Mononuclear cell (primary cell): ENCODE measurements around the gene TMPRSS3. TPM values are rescaled to one million over a fixed set of nuclear protein-coding genes. Genes with fewer than 3 reads are reported as not detected.

Experiments used
- H3K27me3 ChIP-seq: 2 replicates; pipeline ENCODE4 v1.6.0; 2011; ENCODE audit warnings: low read length, control low read depth; ENCODE audit not compliant: insufficient read depth
- H3K4me1 ChIP-seq: 2 replicates; pipeline ENCODE4 v1.5.1; 2011; ENCODE audit warnings: mild to moderate bottlenecking, low read length, control low read depth; ENCODE audit not compliant: insufficient read depth
- H3K4me3 ChIP-seq: 2 replicates; pipeline ENCODE4 v1.5.1; 2011; ENCODE audit warnings: mild to moderate bottlenecking, low read length, moderate library complexity
- H3K9me3 ChIP-seq: 2 replicates; pipeline ENCODE4 v1.5.1; 2011; ENCODE audit warnings: low read depth, mild to moderate bottlenecking, control low read depth, low read length
- total RNA-seq: library from RNA; depleted of rRNA; stranded (reverse); fragments of >200 nt; gene quantifications from one replicate; pipeline ENCODE4 v1.2.3, GENCODE V29; 2012

TMPRSS3 gene
- total RNA-seq, 1 donor, result 0.42 TPM

DNA sequence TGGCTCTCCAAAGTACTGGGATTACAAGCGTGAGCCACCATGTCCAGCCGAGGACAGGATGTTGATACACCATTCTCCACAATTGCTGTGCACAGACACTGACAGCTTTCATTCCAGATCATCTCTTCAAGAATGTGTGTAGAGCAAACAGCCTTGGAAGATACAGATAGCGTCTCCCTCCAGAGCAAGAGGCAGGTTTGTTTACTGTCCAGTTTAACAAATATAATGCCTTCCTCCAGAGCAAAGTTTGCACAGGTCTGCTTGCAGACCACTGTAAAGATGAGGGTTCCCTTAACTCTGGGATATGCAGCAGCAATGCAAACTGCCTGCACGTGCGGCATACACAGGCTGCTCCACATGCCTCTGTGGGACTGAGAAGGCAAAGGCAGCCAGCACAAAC, 4.6 kb downstream of the TMPRSS3 start:
- H3K4me3 ChIP-seq, result no peak overlapping the region
- H3K4me1 ChIP-seq, result peaks cover 31% of the 10 kb centered on the region
- no peaks in the 10 kb centered on the region for H3K27me3 ChIP-seq
- no peaks in the 10 kb centered on the region for H3K9me3 ChIP-seq

DNA sequence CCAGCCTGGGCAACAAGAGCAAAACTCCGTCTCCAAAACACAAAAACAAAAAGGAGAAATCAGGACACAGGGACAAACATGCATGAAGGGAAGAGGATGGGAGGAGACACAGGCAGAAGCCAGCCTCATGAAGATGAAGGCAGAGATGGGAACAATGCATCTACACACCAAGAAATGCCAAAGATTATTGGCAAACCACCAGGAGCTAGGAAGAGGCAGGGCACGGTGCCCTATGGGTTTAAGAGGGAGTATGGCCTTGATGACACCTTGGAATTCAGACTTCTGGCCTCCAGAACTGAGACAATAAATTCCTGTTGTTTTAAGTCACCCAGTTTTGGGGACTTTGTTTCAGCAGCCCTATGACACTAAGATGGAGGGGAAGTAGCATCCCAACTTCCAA, 5.2 kb downstream of the TMPRSS3 start:
- Histone ChIP-seq H3K9me3 (no peaks in the 10 kb centered on the region), H3K27me3 (no peaks in the 10 kb centered on the region), H3K4me1 (peaks cover 31% of the 10 kb centered on the region), H3K4me3 (no peak overlapping the region)

DNA sequence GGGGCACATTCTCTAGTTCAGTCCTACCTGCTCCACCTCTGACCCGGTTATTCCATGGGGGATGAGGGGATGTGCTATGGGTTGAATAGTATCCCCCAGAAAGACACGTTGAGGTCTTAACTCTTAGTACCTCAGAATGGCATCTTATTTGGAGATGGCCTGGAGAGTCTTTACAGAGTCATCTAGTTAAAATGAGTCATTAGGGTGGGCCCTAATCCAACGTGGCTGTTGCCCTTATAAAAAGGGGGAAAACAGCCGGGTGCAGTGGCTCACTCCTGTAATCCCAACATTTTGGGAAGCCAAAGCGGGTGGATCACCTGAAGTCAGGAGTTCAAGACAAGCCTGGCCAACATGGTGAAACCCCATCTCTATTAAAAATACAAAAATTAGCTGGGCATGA, 5.7 kb downstream of the TMPRSS3 start:
- H3K4me3 ChIP-seq, result no peak overlapping the region
- H3K9me3 ChIP-seq, result no peaks in the 10 kb centered on the region
- H3K4me1 ChIP-seq, result peaks cover 34% of the 10 kb centered on the region
- no peaks in the 10 kb centered on the region for H3K27me3 ChIP-seq

- H3K9me3 ChIP-seq, result no peaks in the 10 kb centered on the region
- peaks cover 36% of the 10 kb centered on the region for H3K4me1 ChIP-seq
- no peaks in the 10 kb centered on the region for H3K27me3 ChIP-seq
- no peak overlapping the region for H3K4me3 ChIP-seq
Measured at GRCh38 chr21:42389449-42389835, 6.4 kb downstream of the TMPRSS3 start.

- no peaks in the 10 kb centered on the region for H3K9me3 ChIP-seq
- no peaks in the 10 kb centered on the region for H3K27me3 ChIP-seq
- H3K4me3 ChIP-seq, result no peak overlapping the region
- peaks cover 36% of the 10 kb centered on the region for H3K4me1 ChIP-seq
Measured at GRCh38 chr21:42388740-42389448, 7.0 kb downstream of the TMPRSS3 start.

DNA sequence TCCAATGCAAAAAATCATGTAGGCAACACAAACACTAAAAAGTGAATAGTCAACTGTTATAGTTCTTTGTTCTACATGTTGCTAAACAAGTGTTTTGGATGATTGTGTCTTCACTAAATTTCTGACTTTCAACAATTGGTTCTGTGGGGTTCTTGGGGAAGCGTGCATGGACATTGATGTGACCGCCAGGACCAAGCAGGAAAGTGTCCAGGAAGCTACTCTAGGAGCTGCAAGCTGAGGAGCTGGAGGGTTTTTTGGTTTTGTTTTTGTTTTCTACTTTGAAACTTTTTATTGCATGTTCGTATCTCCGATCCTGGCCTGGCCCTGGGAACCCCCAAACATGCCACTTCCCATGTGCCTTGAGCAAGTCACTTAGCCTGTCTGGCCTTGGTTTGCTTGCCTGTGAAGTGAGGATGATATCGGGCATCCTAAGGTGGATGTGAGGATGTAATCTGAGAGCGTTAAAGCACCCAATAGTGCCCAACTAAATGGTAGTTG, 8.0 kb downstream of the TMPRSS3 start:
- peaks cover 33% of the 10 kb centered on the region for H3K4me1 ChIP-seq
- H3K27me3 ChIP-seq, result no peaks in the 10 kb centered on the region
- no peak overlapping the region for H3K4me3 ChIP-seq
- no peaks in the 10 kb centered on the region for H3K9me3 ChIP-seq

DNA sequence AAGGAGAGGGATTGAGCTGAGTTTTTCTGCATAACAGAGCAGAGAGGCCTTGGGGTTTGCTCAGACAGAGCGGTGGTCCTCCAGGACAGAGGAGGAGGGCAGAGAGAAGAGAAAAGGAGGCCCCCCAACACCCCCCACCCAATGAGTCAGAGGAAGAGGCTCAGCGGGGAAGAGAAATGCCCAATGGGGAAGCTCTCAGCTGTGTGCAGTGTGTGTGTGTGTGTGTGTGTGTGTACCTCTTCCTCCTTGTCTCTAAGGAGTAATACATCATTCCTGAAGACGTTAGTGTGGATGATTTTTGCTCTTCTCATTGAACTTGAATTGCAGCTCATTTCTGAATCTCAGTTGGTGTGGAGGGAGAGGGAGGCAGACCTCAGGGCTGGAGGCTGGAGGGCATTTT, 8.7 kb downstream of the TMPRSS3 start:
- Histone ChIP-seq H3K9me3 (no peaks in the 10 kb centered on the region), H3K27me3 (no peaks in the 10 kb centered on the region), H3K4me3 (no peak overlapping the region), H3K4me1 (peaks cover 29% of the 10 kb centered on the region)

DNA sequence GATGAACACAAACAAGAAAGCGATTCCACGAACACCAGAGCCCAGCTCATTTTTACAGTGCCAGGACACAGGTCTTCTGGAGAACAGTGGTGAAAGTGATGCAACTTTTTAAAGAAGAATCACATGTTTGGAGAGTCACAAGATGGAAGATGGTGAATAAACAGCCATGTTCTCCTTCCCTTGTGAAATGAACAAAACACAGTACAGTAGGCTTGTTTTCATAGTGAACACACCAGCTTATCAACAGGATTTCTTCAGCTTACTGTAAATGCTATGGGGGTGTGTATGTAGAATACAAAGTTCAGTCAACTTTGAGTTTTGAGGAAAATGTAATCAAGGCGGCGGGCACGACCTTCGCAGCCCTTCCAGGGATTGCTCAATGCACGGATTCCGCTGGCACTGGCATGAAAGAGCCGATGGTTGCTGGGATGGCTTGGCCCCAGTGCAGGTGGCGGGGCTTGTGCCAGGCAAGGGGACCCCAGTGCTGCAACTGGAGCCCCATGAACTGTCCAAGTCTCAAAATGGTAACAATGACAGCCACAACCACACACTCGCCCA, 9.7 kb downstream of the TMPRSS3 start:
- Histone ChIP-seq H3K4me1 (peaks cover 29% of the 10 kb centered on the region), H3K9me3 (no peaks in the 10 kb centered on the region), H3K4me3 (no peak overlapping the region), H3K27me3 (no peaks in the 10 kb centered on the region)

DNA sequence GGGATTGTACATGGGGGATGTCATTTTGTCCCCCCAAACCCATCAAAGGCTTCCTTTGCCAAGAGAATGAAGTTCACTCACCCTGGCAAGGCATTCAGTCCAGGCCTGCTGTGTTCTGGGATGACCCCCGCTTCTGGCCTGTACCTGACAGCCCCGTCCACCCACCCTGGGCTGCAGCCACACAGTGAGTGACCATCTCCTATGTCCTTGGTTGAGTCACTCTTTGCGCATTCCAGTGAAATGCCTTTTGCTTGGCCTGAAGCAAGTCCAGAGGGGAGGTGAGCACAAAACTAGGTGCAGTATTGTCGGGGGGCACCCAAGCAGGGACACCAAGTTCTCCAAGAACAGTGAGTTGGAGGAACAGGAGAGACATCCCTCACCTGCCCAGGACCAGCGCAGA, 10.2 kb downstream of the TMPRSS3 start:
- Histone ChIP-seq H3K9me3 (no peaks in the 10 kb centered on the region), H3K4me3 (no peak overlapping the region), H3K27me3 (no peaks in the 10 kb centered on the region), H3K4me1 (peaks cover 29% of the 10 kb centered on the region)

DNA sequence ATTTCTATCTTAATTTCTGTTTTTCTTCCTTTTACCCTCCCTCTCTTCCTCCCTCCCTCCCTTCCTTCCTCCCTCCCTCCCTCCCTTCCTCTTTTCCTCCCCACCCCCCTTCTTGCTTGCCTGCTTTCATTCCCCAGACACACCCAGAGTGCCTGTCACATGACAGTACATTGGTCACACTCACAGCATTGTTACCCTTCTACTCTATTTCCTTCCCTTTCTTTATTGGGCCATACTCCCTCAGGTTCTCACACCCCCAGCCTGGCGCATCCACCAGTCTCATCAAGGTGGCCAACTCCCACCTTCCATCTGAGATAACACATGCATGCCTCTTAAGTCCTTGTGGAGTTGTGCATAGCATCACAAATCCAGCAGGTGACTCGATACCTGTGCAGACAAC, 10.9 kb downstream of the TMPRSS3 start:
- H3K4me3 ChIP-seq, result no peak overlapping the region

DNA sequence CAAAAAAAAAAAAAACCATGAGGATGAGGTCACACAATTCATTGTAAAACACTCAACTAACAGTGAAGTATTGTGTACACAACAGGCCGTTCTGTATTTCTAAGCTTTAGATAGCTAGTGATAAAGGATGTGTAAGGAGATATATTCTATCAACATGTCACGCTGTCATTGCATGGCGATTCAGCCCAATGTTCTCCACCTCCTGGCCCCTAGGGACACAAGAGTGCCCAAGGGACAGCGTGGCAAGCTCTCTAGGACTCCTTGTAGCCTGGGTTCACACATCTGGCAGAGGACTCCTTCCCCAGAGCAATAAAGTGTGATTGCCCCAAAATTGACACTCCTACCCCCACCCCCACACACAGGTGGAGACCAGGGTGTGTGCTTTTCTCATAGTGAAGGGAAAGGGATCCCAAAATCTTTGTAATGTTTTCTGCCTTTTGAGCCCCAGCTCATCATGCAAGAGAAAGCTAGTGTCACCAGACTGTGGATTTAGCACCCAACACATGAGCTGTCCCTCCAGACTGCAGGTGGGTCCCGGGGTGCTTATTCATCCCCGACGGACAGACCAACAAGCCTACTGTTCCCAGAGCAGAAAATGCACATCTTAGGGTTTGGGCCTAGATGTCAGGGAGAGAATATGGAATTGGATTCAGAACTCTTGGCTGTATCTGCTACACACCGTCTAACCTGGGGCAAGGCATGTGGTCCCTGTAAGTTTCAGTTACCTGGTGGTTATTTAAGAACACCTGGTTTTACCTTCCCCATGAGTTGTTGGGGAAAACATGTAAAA, 11.5 kb downstream of the TMPRSS3 start:
- H3K4me1 ChIP-seq, result peaks cover 21% of the 10 kb centered on the region
- H3K4me3 ChIP-seq, result no peak overlapping the region
- no peaks in the 10 kb centered on the region for H3K9me3 ChIP-seq
- H3K27me3 ChIP-seq, result no peaks in the 10 kb centered on the region

More for the DNA sequence above, 10.9 kb downstream of the TMPRSS3 start:
- Histone ChIP-seq H3K9me3 (no peaks in the 10 kb centered on the region), H3K4me1 (peaks cover 27% of the 10 kb centered on the region), H3K27me3 (no peaks in the 10 kb centered on the region)

GRCh38 chr21:42383331-42383730, 12.5 kb downstream of the TMPRSS3 start:
- no peak overlapping the region for H3K4me3 ChIP-seq
- H3K27me3 ChIP-seq, result no peaks in the 10 kb centered on the region
- peaks cover 15% of the 10 kb centered on the region for H3K4me1 ChIP-seq
- no peaks in the 10 kb centered on the region for H3K9me3 ChIP-seq

DNA sequence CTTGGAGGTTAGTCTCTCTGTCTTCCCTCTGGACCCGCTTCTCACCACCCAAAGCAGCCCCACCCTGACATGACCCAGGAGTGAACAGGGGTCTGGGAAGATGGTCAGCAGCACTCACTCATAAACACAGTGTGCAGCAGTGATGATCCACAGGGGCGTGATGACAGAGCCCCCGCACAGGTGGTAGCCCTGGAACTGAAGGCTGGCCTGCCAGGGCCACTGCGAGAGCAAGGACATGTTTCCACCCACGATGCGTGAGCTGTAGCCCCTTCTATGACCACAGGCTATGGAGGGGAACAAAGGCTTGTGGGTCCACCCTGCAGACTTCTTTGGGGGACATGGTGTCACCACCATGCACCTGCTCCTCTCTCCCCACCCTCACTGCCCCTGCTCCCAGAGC, 12.9 kb downstream of the TMPRSS3 start:
- no peaks in the 10 kb centered on the region for H3K27me3 ChIP-seq
- no peaks in the 10 kb centered on the region for H3K9me3 ChIP-seq
- H3K4me1 ChIP-seq, result peaks cover 15% of the 10 kb centered on the region
- H3K4me3 ChIP-seq, result no peak overlapping the region

DNA sequence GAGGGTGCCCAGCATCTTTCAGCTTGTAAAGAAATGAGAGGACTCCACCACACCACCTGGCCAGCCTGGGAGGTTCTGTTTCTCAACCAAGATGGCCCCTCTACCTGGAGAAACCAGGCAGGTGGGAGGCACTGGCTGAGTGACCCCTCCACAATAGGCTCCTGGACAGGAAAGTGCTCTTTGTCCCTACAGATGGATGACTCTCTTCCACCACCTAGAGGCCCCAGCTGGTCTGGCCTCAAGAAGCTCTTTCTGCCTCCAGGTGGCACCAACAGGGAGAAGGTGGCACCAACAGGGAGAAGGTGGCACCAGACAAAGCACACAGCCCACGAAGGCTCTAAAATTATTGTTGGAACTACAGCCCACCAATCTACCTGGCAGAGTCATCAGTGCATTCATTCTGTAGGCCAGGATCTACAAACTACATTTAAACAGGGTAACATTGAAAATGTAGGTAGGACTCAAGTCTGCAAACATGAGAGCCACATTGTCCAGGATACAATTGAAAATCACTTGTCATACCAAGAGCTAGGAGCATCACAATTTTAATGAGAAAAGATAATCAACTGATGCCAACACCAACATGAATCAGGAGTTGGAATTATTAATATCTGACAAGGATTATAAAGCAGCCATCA, 14.4 kb downstream of the TMPRSS3 start:
- Histone ChIP-seq H3K4me3 (no peak overlapping the region), H3K4me1 (peaks cover 5% of the 10 kb centered on the region), H3K9me3 (no peaks in the 10 kb centered on the region), H3K27me3 (no peaks in the 10 kb centered on the region)
